OCI-LY1 (cell line): Measurements from ENCODE around the gene HYPK.
"Not testable (repeated sequence)": the region's sequence is repeated elsewhere in the genome, so short reads cannot be mapped to it uniquely, and the experiment has no call there.

Source experiments
- H2AFZ ChIP-seq: fragments of 200-600 bp; sonication (generic), shearing (Covaris generic); 2 replicates; pipeline ENCODE4 v1.6.0; 2014; ENCODE audit warnings: antibody characterized with exemption, mild to moderate bottlenecking, low read length
- H3F3A ChIP-seq: fragments of 200-600 bp; sonication (generic), shearing (Covaris generic); 2 replicates; pipeline ENCODE4 v1.6.0; 2014; ENCODE audit warnings: mild to moderate bottlenecking, antibody characterized with exemption, low read length, moderate library complexity; ENCODE audit not compliant: insufficient read depth
- H3K27ac ChIP-seq: fragments of 200-600 bp; sonication (generic); 2 replicates; pipeline ENCODE4 v1.5.1; 2014; ENCODE audit warnings: low read length, mixed run types, mild to moderate bottlenecking, low read depth; ENCODE audit not compliant: poor library complexity, severe bottlenecking
- H3K27me3 ChIP-seq: fragments of 200-600 bp; sonication (generic); 2 replicates; pipeline ENCODE4 v1.6.0; 2014; ENCODE audit warnings: antibody characterized with exemption, mild to moderate bottlenecking, low read length, moderate library complexity; ENCODE audit not compliant: insufficient read depth
- H3K36me3 ChIP-seq: fragments of 200-600 bp; sonication (generic); 2 replicates; pipeline ENCODE4 v1.6.1; 2014; ENCODE audit warnings: mild to moderate bottlenecking, antibody characterized with exemption, low read length, moderate library complexity, mixed read lengths; ENCODE audit not compliant: insufficient read depth
- H3K4me1 ChIP-seq: fragments of 200-600 bp; sonication (generic); 2 replicates; pipeline ENCODE4 v1.5.1; 2014; ENCODE audit warnings: mild to moderate bottlenecking, low read length, moderate library complexity; ENCODE audit not compliant: insufficient read depth, severe bottlenecking
- H3K4me2 ChIP-seq: fragments of 200-600 bp; sonication (generic), shearing (Covaris generic); 2 replicates; pipeline ENCODE4 v1.6.1; 2014; ENCODE audit warnings: low read length
- H3K4me3 ChIP-seq: fragments of 200-600 bp; sonication (generic); 2 replicates; pipeline ENCODE4 v1.5.1; 2014; ENCODE audit warnings: low read length, low read depth, mild to moderate bottlenecking, mixed read lengths; ENCODE audit not compliant: poor library complexity, severe bottlenecking
- H3K79me2 ChIP-seq: fragments of 200-600 bp; shearing (Covaris generic); 2 replicates; pipeline ENCODE4 v1.6.1; 2016; ENCODE audit warnings: mixed run types, low read length, mixed read lengths; ENCODE audit not compliant: insufficient read depth
- H3K9ac ChIP-seq: fragments of 200-600 bp; sonication (generic), shearing (Covaris generic); 2 replicates; pipeline ENCODE4 v1.6.1; 2014; ENCODE audit warnings: mild to moderate bottlenecking, low read length, mixed read lengths
- H3K9me2 ChIP-seq: fragments of 200-600 bp; sonication (generic), shearing (Covaris generic); 2 replicates; pipeline ENCODE4 v1.6.1; 2014; ENCODE audit warnings: low read depth, mild to moderate bottlenecking, low read length, mixed read lengths
- H3K9me3 ChIP-seq: fragments of 200-600 bp; shearing (Covaris generic); 2 replicates; pipeline ENCODE4 v1.6.1; 2014; ENCODE audit warnings: low read length, mixed read lengths
- H4K20me1 ChIP-seq: fragments of 200-600 bp; sonication (generic), shearing (Covaris generic); 2 replicates; pipeline ENCODE4 v1.6.0; 2016; ENCODE audit warnings: mild to moderate bottlenecking, low read length; ENCODE audit not compliant: insufficient read depth
- CTCF ChIP-seq: fragments of 200-600 bp; sonication (generic), shearing (Covaris generic); IDR thresholded peaks from 2 replicates; pipeline ENCODE4 v1.5.1; 2017; ENCODE audit warnings: mild to moderate bottlenecking, antibody characterized with exemption, low read length, moderate library complexity, mixed read lengths
- EZH2 ChIP-seq: fragments of 200-600 bp; sonication (generic), shearing (Covaris generic); IDR thresholded peaks from 2 replicates; pipeline ENCODE4 v1.8.0; 2017; ENCODE audit warnings: borderline replicate concordance, mixed run types, mild to moderate bottlenecking, antibody characterized with exemption, low read length, moderate library complexity, mixed read lengths

Gene HYPK

DNA sequence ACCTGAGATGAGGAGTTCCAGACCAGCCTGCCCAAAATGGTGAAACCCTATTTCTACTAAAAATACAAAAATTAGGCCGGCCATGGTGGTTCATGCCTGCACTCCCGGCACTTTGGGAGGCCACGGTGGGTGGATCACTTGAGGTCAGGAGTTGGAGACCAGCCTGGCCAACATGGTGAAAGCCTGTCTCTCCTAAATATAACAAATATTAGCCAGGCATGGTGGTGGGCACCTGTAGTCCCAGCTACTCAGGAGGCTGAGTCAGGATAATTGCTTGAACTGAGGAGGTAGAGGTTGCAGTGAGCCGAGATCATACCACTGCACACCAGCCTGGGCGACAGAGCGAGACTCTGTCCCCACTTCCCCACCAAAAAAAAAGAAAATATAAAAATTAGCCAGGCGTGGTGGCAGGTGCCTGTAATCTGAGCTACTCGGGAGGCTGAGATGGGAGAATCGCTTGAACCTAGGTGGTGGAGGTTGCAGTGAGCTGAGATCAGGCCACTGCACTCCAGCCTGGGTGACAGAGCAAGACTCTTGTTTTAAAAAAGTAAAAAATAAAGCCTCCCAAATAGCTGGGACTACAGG lies 30.4 kb downstream of the HYPK start:
- H3K27me3 ChIP-seq, H3F3A ChIP-seq, H3K9me2 ChIP-seq, H4K20me1 ChIP-seq, H2AFZ ChIP-seq, H3K9me3 ChIP-seq: not testable (repeated sequence)
- Histone ChIP-seq H3K79me2 (peaks cover 59% of the 10 kb centered on the region), H3K36me3 (peaks cover 77% of the 10 kb centered on the region), H3K4me1 (peaks cover 52% of the 10 kb centered on the region), H3K4me3 (peak overlapping the region; percentile 80), H3K27ac (peak overlapping the region; percentile 81), H3K4me2 (peak overlapping the region; percentile 90), H3K9ac (peak overlapping the region; percentile 36; the same call in 1 of the 2 replicates)

DNA sequence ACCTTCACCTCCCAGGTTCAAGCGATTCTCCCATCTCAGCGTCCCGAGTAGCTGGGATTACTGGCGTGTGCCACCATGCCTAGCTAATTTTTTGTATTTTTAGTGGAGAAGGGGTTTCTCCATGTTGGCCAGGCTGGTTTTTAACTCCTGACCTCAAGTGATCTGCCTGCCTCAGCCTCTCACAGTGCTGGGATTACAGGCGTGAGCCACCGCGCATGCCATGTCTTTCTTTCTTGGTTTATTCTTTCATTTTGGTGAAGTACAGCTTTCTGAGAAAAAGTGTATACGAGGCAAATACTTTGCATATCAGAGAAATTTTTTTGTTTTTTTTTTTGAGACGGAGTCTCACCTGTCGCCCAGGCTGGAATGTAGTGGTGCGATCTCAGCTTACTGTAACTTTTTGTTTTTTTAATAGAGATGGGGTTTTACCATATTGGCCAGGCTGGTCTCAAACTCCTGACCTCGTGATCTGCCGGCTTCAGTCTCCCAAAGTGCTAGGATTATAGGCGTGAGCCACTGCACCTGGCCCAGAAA lies 31.2 kb downstream of the HYPK start:
- Histone ChIP-seq H3K27ac (peak overlapping the region; percentile 81), H3K79me2 (peaks cover 59% of the 10 kb centered on the region), H3K4me1 (peaks cover 47% of the 10 kb centered on the region), H3K4me2 (peak overlapping the region; percentile 90), H3K36me3 (peaks cover 85% of the 10 kb centered on the region), H3K4me3 (peak overlapping the region; percentile 80), H3K9ac (peak overlapping the region; percentile 36; the same call in 1 of the 2 replicates)
- H3K27me3 ChIP-seq, H2AFZ ChIP-seq, H4K20me1 ChIP-seq, H3K9me2 ChIP-seq, H3K9me3 ChIP-seq, H3F3A ChIP-seq: not testable (repeated sequence)

GRCh38 chr15:43832485-43832884 lies 32.1 kb downstream of the HYPK start:
- Histone ChIP-seq H3K4me3 (peak overlapping the region; percentile 80), H3K79me2 (peaks cover 52% of the 10 kb centered on the region), H3K4me1 (peaks cover 46% of the 10 kb centered on the region), H3K4me2 (peak overlapping the region; percentile 90), H3K36me3 (peaks cover 94% of the 10 kb centered on the region), H3K27ac (peak overlapping the region; percentile 81)
- H3K9me2 ChIP-seq, H3F3A ChIP-seq, H3K9me3 ChIP-seq, H2AFZ ChIP-seq, H3K9ac ChIP-seq, H3K27me3 ChIP-seq, H4K20me1 ChIP-seq: not testable (repeated sequence)

- no peak overlapping the region for H3K4me3 ChIP-seq
- no peaks in the 10 kb centered on the region for H3K9me2 ChIP-seq
- H3K27ac ChIP-seq = no peak overlapping the region
- no peaks in the 10 kb centered on the region for H4K20me1 ChIP-seq
- no peak for TF ChIP-seq CTCF
- TF ChIP-seq EZH2 = no peak
- no peaks in the 10 kb centered on the region for H3K27me3 ChIP-seq
- H3K9ac ChIP-seq = no peak overlapping the region
- H3K36me3 ChIP-seq = peaks cover 93% of the 10 kb centered on the region
- no peak overlapping the region for H3K4me2 ChIP-seq
- no peaks in the 10 kb centered on the region for H3K9me3 ChIP-seq
- no peaks in the 10 kb centered on the region for H3F3A ChIP-seq
- H3K79me2 ChIP-seq = no peaks in the 10 kb centered on the region
- no peaks in the 10 kb centered on the region for H3K4me1 ChIP-seq
- no peak overlapping the region for H2AFZ ChIP-seq
These were observed 45.0 kb downstream of the HYPK start for GRCh38 chr15:43845421-43845820.
